ENCODE data around the gene PALD1.
"Not testable (repeated sequence)": the region's sequence is repeated elsewhere in the genome, so short reads cannot be mapped to it uniquely, and the experiment has no call there.

Gene PALD1

DNA sequence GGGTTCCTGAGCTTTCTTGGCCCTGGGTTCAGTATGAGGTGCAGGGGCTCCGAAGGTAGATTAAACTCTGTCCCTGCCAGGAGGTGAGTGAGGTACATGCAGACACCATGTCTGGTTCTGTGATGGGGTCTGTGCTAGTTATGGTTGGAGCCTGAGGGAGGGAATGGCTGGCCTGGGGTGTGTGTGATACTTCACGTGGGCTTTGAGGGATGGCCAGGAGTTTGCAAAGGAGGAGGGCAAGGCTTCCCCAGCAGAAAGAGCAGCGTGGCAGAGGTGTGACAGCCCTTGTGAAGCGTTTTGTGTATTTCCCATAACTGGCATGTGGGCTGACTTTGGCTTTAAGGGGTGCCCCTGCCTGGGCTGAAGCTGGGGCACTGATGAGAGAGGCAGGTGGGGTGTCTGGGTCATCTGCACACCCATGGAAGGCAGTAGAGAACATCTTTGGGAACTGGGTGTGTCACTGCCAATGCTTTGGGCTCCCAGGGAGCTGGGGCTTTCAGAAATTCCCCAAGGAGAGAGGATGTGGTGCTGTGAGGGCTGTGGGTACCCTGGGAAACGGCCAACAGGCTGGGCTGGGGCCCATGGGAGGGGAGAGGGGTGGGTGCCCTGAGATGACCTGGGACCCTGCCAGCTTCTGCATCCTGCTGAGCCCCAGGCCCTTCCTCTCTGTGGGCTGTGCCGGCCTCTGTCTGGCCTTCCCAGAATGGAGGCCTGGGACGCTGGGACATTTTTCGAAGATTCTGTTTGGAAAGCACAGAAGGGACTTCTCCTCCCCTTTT, 4.6 kb downstream of the PALD1 start:
- Mint-ChIP-seq H3K4me3 (no peak overlapping the region), H3K36me3 (ENCODE audit: low read depth) (peaks cover 10% of the 10 kb centered on the region), H3K9me3 (no peaks in the 10 kb centered on the region), H3K27me3 (peaks cover 38% of the 10 kb centered on the region), H3K4me1 (ENCODE audit: low read depth) (peaks cover 39% of the 10 kb centered on the region), H3K27ac (no peak overlapping the region)
- intact Hi-C loops (cut with micrococcal nuclease) = no loop called here

DNA sequence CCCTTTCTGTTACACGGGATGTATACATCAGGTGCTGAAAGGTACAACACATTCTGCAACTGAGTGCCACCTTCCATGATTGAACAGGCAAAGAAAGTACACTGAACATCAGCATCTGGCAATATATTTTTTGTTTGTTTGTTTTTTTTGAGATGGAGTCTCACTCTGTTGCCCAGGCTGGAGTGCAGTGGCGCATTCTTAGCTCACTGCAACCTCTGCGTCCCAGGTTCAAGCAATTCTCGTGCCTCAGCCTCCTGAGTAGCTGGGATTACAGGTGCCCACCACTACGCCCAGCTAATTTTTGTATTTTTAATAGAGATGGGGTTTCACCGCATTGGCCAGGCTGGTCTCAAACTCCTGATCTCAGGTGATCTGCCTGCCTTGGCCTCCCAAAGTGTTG, 5.3 kb downstream of the PALD1 start:
- peaks cover 37% of the 10 kb centered on the region for H3K4me1 Mint-ChIP-seq (ENCODE audit: low read depth)
- H3K27ac Mint-ChIP-seq; H3K4me3 Mint-ChIP-seq; H3K9me3 Mint-ChIP-seq; H3K36me3 Mint-ChIP-seq (ENCODE audit: low read depth); intact Hi-C loops (cut with micrococcal nuclease): not testable (repeated sequence)
- peaks cover 43% of the 10 kb centered on the region for H3K27me3 Mint-ChIP-seq

DNA sequence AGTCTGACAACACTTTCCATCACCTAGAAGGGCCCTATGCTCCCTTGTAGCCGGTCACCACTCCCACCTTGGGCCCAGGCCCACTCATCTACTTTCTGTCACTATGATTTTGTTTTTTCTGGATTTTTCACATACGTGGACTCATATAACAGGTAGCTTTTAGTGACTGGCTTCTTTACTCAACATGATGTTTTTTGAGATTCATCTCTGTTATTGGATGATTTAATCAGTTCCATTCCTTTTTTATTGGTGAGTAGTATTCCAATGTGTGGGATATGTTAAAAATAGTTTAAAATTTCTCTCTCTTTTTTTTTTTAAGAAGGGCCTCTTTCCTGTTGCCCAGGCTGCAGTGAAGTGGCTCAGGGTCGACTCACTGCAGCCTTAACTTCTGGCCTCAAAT, 9.3 kb downstream of the PALD1 start:
- H3K4me1 Mint-ChIP-seq (ENCODE audit: low read depth) = peaks cover 8% of the 10 kb centered on the region
- H3K4me3 Mint-ChIP-seq = no peak overlapping the region
- H3K27me3 Mint-ChIP-seq = peaks cover 16% of the 10 kb centered on the region
- intact Hi-C loops (cut with micrococcal nuclease) = no loop called here
- no peaks in the 10 kb centered on the region for H3K9me3 Mint-ChIP-seq
- no peak overlapping the region for H3K27ac Mint-ChIP-seq
- H3K36me3 Mint-ChIP-seq (ENCODE audit: low read depth) = peaks cover 10% of the 10 kb centered on the region

DNA sequence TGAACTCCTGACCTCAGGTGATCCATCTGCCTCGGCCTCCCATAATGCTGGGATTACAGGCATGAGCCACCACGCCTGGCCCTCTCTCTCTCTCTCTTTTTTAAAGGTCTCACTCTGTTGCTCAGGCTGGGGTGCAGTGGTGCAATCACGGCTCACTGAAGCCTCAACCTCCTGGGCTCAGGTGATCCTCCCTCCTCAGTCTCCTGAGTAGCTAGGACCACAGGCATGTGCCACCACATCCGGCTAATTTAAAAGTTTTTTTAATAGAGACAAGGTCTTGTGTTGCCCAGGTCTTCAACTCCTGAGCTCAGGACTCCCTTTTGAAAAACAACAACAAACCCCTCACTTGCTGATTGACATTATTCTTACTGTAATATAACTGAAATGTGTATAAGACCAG, 11.6 kb downstream of the PALD1 start:
- H3K36me3 Mint-ChIP-seq (ENCODE audit: low read depth) = peaks cover 10% of the 10 kb centered on the region
- H3K27ac Mint-ChIP-seq = no peak overlapping the region
- peaks cover 12% of the 10 kb centered on the region for H3K27me3 Mint-ChIP-seq
- intact Hi-C loops (cut with micrococcal nuclease) = no loop called here
- H3K4me1 Mint-ChIP-seq (ENCODE audit: low read depth) = peaks cover 26% of the 10 kb centered on the region
- H3K9me3 Mint-ChIP-seq = no peaks in the 10 kb centered on the region
- no peak overlapping the region for H3K4me3 Mint-ChIP-seq

DNA sequence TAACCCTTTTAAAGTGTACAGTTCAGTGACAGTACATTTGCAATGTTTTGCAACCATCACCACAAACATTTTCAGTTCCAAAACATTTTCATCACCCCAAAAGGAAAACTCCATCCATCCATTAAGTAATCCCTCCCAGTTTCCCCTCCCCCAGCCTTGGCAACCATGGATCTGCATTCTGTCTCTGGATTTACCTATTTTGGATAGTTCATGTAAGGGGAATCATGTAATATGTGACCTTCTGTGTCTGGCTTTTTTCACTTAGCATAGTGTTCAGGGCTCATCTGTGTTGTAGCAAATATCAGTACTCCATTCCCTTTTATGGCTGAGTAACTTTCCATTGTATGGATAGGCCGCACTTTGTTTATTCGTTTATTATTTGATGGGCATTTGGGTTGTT, 13.0 kb downstream of the PALD1 start:
- H3K27me3 Mint-ChIP-seq = peaks cover 9% of the 10 kb centered on the region
- peaks cover 41% of the 10 kb centered on the region for H3K4me1 Mint-ChIP-seq (ENCODE audit: low read depth)
- H3K27ac Mint-ChIP-seq = no peak overlapping the region
- no peak overlapping the region for H3K4me3 Mint-ChIP-seq
- intact Hi-C loops (cut with micrococcal nuclease) = no loop called here
- H3K9me3 Mint-ChIP-seq = no peaks in the 10 kb centered on the region
- H3K36me3 Mint-ChIP-seq (ENCODE audit: low read depth) = no peaks in the 10 kb centered on the region

DNA sequence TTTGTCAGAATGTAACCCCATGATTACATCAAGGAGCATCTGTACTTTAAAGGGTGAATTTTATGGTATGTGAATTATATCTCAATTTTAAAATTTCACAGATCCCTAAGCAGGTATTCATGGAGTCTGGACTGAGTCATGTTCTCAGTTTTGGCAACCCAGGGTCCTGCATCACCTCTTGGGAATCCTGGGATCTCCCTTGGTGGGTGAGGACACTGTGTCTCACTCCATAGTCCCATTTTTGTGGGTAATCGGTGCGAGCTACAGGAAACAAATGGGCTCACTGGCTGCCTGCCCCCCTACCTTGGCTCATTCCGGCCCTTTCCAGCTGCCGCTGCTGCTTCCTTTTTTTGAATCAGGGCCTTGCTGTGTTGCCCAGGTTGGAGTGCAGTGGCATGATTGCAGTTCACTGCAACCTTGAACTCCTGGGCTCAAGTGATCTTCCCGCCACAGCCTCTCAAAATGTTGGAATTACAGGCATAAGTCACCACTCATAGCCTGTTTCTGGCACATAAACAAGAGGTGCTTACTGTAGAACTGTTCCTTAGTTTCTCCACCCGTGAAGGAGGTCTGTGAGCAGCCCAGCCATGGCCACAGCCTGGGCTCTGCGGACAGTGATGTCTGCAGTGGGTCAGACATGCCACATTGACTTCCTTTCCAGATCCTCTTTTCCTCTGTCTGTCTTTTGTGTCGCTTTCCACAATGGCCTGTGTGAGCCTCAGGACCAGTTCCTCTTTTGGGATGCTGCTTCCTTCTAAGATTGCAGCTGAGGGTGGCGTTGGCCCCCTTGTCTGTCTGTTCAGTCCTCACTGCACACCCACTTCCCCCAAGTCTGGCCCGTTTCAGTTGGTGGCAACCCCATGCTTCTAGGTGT, 14.5 kb downstream of the PALD1 start:
- Mint-ChIP-seq H3K4me3 (peak overlapping the region; percentile 19), H3K9me3 (no peaks in the 10 kb centered on the region)

DNA sequence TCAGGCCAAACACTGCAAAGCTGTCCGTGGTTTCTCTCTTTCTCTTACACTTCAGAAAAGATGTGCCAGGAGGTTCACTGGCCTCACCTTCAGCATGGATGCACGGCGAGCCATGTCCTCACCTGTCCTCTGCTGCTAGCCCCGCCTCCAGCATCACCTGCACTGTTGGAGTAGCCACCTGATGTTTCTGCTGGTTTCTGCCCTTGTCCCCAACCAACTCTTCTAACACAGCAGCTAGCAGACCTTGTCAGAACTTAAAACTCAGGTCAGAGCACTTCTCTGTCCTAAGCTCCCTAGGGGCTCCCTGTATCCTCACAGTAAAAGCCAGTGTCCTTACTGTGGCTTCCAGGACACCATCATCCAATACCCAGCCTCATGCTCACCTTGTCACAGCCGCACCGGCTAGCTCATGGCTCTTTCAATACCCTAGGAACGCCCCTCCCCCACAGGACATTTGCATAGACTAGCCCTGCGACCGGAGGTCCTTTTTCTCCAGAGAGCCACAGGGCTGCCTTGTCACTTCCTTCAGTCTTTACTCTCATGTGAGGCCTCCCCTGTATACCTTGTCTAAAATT, 15.2 kb downstream of the PALD1 start:
- Mint-ChIP-seq H3K4me3 (peak overlapping the region; percentile 19), H3K36me3 (ENCODE audit: low read depth) (no peaks in the 10 kb centered on the region), H3K27me3 (peaks cover 10% of the 10 kb centered on the region), H3K9me3 (no peaks in the 10 kb centered on the region), H3K27ac (peak overlapping the region; percentile 54), H3K4me1 (ENCODE audit: low read depth) (peaks cover 50% of the 10 kb centered on the region)
- intact Hi-C loops (cut with micrococcal nuclease) = no loop called here

More for the DNA sequence above, 14.5 kb downstream of the PALD1 start:
- H3K4me1 Mint-ChIP-seq (ENCODE audit: low read depth) = peaks cover 50% of the 10 kb centered on the region
- intact Hi-C loops (cut with micrococcal nuclease) = no loop called here
- H3K36me3 Mint-ChIP-seq (ENCODE audit: low read depth) = no peaks in the 10 kb centered on the region
- peak overlapping the region; percentile 54 for H3K27ac Mint-ChIP-seq
- peaks cover 14% of the 10 kb centered on the region for H3K27me3 Mint-ChIP-seq

DNA sequence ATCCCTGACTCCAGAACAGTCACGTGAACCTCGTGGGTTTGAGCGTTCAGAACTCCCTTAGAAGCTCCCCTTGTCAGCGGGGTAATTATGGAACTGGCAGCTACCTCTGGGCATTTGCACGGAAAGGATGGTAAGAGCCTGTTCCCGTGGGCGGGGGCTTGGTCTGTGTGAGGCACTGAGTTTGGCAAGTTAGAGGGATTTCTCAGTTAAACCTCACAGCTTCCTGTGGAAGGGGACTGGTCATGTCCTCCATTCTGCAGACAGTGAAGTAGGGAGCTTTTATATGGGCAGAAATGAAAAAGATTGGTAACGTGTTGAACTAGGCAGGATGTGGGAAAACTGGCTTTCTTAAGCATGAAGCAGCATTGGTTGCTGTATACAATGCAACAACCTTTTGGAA, 16.0 kb downstream of the PALD1 start:
- H3K4me1 Mint-ChIP-seq (ENCODE audit: low read depth) = peaks cover 57% of the 10 kb centered on the region
- intact Hi-C loops (cut with micrococcal nuclease) = no loop called here
- peak overlapping the region; percentile 27 for H3K4me3 Mint-ChIP-seq
- no peaks in the 10 kb centered on the region for H3K9me3 Mint-ChIP-seq
- H3K27me3 Mint-ChIP-seq = peaks cover 9% of the 10 kb centered on the region
- H3K36me3 Mint-ChIP-seq (ENCODE audit: low read depth) = no peaks in the 10 kb centered on the region
- H3K27ac Mint-ChIP-seq = peak overlapping the region; percentile 37

DNA sequence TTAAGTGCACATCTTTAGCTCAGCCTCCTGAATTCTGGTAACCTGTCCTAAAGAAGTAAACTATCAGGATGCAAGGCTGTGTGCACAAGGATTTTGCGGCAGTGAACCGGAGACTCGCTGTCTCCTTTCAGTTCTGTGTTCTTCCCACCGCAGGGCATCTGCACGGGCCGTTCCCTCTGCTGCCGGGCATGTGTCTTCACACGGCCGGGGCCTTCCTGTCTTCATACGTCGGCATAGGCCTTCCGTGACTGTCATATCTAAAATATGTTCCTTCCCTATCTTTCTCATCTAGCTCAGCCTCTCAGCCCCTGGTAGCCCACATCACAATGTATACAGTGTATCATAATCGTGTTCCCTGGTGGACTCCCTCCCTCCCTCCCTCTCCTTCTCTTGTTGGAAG, 16.4 kb downstream of the PALD1 start:
- Mint-ChIP-seq H3K4me3 (peak overlapping the region; percentile 21), H3K9me3 (no peaks in the 10 kb centered on the region), H3K4me1 (ENCODE audit: low read depth) (peaks cover 61% of the 10 kb centered on the region), H3K36me3 (ENCODE audit: low read depth) (no peaks in the 10 kb centered on the region), H3K27me3 (peaks cover 7% of the 10 kb centered on the region), H3K27ac (peak overlapping the region; percentile 37)
- intact Hi-C loops (cut with micrococcal nuclease) = no loop called here

DNA sequence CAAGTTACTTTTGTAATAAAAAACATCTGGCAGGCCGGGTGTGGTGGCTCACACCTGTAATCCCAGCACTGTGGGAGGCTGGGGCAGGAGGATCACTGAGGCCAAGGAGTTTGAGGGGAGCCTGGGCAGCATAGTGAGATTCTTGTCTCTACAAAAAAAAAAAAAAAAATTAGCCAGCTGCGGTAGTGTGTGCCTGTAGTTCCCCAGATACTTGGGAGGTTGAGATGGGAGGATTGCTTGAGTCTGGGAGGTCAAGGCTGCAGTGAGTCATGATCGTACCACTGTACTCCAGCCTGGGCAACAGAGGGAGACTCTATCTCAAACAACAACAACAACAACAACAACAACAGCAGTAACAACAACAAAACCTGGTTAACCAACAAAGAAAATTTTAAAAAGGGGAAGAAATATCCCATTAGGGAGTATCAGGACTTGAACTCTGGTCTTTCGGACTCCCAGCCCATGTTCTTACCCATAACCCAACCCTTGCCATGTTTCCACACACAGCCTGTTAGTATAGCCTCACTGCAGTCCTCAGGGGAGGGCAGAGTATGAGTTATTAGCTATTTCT, 17.2 kb downstream of the PALD1 start:
- intact Hi-C loops (cut with micrococcal nuclease) = no loop called here
- H3K27me3 Mint-ChIP-seq = peaks cover 5% of the 10 kb centered on the region
- H3K27ac Mint-ChIP-seq = peak overlapping the region; percentile 37
- H3K4me1 Mint-ChIP-seq (ENCODE audit: low read depth) = peaks cover 69% of the 10 kb centered on the region
- H3K36me3 Mint-ChIP-seq (ENCODE audit: low read depth) = no peaks in the 10 kb centered on the region
- H3K4me3 Mint-ChIP-seq = no peak overlapping the region
- H3K9me3 Mint-ChIP-seq = no peaks in the 10 kb centered on the region

DNA sequence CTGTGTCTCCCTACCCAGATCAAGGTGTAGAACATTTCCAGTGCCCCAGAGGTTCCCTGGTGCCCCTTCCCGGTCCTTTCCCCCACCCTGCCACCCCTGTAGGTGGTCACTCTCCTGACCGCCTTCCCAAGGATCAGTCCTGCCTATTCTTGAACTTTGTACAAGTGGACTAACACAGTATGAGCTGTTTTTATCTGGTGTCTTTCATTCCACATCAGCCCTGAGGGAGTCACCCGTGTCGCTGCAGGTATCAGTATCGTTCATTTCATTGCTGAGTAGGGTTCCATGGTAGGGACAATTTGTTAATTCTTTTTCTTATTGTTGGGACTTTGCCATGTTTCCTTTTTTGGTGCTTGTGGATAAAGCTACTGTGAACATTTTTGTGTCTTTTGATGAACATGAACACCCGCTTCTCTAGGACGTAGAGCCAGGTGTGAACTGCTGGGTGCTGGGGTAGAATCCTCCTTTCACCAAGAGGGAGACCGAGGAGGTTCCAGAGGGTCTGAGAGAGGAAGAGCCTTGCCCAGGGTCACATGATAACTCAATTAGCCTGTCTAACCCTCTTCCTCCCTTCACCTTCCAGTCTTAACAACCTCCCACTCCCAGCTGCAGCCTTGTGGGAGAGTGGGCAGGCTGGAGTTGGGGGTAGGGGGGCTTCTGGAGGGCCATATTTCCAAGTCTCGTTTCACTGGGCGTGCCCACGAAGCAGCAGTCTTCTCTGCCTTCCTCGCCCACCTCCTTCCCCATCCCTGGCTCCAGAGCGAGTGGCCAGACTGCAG, 18.0 kb downstream of the PALD1 start:
- peaks cover 74% of the 10 kb centered on the region for H3K4me1 Mint-ChIP-seq (ENCODE audit: low read depth)
- intact Hi-C loops (cut with micrococcal nuclease) = no loop called here
- no peaks in the 10 kb centered on the region for H3K36me3 Mint-ChIP-seq (ENCODE audit: low read depth)

DNA sequence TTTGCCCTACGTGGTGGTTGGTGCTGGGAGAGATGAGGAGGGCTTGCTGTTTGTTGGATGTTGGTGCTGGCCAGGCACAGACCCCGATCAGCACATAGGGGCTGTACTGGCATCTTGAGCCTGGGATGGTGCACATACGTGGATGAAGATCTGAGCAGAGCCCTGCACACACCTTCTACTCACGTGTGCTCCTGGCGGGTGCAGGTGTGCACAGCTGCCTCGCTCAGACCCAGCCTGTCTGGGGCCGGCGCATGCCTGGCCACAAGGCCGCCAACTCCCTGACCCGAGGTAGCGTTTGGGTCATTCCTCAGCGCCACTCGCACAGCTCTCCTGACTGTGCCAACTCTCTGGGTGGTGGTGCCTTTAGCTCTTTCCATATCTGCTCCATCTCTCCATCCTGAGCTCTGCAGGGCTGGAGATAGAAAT, 18.6 kb downstream of the PALD1 start:
- peaks cover 74% of the 10 kb centered on the region for H3K4me1 Mint-ChIP-seq (ENCODE audit: low read depth)
- H3K27me3 Mint-ChIP-seq = peaks cover 5% of the 10 kb centered on the region
- no peak overlapping the region for H3K4me3 Mint-ChIP-seq
- H3K9me3 Mint-ChIP-seq = no peaks in the 10 kb centered on the region
- H3K27ac Mint-ChIP-seq = no peak overlapping the region
- intact Hi-C loops (cut with micrococcal nuclease) = no loop called here
- no peaks in the 10 kb centered on the region for H3K36me3 Mint-ChIP-seq (ENCODE audit: low read depth)

More for the DNA sequence above, 18.0 kb downstream of the PALD1 start:
- peaks cover 5% of the 10 kb centered on the region for H3K27me3 Mint-ChIP-seq
- no peak overlapping the region for H3K27ac Mint-ChIP-seq
- no peaks in the 10 kb centered on the region for H3K9me3 Mint-ChIP-seq
- no peak overlapping the region for H3K4me3 Mint-ChIP-seq
